Epidermal melanocyte (primary cell): Measurements from ENCODE around the gene KIF25.

Experiments
- DNase-seq: peaks from one replicate; pipeline ENCODE4 v3.0.0; 2011; ENCODE audit warnings: low spot score; ENCODE audit not compliant: insufficient read length

Gene KIF25

DNA sequence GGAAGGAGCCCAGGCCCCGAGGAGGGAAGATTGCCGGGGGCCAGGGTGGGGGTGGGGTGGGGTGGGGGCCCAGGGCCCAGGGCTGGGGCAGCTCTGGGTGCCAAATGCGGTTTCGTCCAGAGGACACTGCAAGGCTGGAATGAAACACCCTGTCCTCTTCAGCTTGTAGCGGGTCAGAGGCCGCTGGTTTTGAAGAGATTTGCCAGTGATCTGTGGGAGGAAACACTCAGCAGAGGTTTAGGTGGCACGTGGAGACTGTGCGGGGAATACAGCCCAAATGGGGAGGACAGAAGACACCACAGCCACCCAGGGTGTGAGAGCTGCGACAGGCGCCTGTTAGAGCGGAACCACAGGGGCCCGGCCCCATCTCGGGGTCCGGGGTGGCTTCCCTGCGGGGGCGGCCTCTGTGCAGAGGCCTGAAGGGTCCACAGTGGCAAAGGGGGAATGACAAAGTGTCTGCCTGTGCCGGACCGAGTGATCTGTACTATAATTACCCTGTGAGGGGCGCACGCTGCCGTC lies 52.3 kb downstream of the KIF25 start:
- no peak for DNase-seq

GRCh38 chr6:168050225-168050880 lies 52.9 kb downstream of the KIF25 start:
- no peak for DNase-seq

DNA sequence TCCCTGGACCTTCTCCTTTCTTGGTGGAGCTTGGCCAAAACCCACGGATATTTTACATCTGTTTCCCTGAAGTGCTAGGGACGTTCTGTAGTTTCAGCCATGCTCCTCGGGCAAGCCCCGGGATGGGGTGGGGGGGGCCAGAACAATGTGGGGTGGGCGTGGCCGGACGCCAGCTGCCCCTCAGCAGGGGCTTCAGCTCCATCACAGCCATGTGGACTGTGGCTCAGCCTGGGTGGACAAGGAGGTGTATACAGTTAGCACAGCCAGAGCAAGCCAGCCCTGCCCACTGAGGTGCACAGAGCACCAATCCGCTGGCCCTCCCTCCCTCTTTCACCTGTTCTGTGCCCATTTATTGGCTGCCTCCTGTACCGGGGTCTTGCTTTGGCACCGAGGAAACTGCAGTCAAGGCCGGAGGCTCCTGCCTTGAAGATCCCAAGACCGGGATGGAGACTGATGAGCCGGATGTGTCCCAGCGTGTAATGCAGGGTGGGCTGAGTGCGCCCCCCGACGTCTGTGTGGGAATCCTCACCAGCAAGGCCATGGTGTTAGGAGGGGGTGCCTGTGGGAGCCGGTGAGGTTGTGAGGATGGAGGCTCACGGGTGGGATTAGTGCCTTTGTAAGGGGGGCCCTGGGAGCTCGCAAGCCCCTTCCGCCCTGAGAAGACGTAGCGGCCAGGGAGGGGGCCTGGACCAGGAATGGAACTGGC lies 53.6 kb downstream of the KIF25 start:
- no peak for DNase-seq

- no peak for DNase-seq
Observed at GRCh38 chr6:168051648-168052047, 54.2 kb downstream of the KIF25 start.

DNA sequence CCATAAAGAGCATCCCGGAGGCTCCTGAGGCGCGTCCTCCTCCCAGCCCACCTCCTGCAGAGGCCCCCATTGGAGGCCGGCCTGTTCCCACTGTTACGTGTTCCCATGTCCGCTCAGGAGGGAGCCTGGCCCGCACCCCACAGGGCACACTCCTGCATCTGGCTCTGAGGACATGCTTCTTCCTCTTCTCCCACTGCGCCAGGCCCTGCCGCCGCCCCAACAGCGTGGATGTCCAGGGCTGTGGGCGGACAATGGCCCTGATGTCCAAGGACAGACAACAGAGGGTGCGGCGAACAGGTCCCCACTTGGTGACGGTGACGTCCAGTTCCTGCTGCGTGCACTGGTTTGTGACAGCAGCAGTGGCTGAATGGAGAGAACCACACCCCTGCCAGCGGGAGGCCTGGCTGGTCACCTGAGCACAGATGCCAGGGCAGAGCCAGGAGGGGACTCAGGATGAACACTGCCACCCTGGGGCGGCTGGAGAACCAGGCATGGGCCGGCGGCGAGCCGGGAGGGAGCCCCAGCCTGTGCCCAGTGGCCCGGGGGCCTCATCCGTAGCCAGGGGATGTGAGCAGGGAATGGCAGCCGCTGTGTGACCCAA lies 54.9 kb downstream of the KIF25 start:
- DNase-seq: no peak

- no peak for DNase-seq
Observed at GRCh38 chr6:168053086-168053956, 55.9 kb downstream of the KIF25 start.

DNA sequence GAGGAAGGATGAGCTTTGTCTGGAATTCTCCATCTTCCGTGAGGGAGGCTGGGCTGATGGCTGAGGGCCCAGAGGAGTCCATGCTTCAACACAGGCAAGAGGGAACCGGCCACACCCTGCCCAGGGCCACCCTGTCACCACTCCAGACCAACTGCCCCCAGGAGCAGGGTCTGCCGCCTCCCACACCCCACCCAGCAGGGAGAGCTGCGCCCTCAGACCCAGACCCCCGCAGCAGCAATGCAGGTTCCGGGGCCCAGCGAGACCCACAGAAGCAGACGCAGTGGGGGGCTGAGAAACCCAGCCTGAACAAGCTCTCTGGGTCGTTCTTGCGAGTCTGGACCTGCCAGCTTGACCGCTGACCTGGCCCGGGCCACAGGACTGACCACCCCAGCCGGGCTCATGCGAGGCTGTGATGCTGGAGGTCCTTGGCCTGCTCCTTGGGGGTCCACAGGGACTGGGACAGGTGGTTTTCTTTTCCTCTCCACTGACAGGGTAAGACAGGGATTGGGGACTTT lies 56.5 kb downstream of the KIF25 start:
- DNase-seq: no peak

- DNase-seq: no peak
Observed at GRCh38 chr6:168054765-168055560, 57.5 kb downstream of the KIF25 start.

DNA sequence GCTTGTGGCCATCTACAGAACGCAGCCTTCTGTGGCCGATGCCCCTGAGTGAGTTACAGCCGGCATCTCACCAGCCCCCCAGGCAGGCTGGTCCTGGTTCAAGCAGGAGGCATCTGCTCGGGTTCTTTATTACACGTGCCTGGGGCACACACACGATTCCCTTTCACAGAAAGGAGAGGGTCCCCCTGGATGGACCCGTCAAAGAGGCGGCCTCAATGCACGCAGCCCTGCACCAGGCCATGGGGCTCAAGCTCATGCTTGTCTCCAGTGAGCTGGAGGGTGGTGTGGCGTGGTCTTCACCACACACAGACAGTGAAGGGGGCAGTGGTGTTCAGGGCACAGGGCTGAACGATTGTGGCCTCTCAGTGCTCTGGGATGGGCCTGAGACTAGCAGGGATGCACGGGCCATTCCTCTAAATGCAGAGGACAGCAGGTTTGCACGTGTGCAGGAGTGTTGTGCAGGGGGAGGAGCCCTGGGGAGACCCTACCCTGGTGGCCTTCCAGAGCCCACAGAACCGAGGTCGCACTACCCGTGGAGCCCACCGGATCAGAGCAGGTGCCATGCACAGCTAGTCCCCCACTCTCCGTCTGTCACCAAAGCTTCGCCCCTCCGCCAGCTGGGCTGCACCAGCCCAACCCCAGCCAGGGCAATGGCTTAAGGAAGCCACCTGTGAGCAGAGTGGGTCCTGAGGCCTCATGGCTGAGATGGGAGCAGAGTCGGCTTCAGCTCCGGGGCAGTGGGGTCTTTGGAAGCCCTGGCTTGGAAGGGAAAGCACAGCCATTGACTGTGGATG lies 58.4 kb downstream of the KIF25 start:
- no peak for DNase-seq

DNA sequence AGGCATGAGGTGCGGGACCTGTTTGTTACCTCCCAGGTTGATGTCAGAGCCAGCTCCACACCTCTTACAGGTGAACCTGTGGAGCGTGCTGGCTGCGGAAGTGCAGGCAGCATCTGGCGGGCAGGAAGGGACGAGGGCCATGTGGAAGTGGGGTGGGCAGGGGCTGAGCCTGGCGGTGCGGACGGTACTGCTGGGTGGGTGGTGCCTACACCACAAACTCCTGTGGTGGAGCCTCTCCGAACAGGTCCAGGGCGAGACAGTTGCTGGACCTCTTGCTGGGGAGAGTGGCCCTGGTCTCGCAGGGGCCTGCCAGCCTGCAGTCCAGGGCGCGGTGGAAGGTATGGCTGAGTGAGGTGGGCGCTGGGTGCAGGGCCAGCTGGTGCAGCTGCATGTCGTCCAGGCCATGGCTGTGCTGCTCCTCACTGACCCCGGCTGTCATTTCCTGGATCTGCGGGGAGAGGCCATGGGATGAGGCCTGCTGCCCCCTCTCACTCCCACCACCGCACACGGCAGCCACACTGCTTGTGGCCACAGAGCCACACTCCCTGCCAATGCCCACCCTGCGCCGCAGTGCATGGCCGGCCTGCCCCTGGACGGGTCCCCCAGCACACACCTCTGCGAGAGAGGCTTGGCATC lies 59.5 kb downstream of the KIF25 start:
- DNase-seq: no peak

DNA sequence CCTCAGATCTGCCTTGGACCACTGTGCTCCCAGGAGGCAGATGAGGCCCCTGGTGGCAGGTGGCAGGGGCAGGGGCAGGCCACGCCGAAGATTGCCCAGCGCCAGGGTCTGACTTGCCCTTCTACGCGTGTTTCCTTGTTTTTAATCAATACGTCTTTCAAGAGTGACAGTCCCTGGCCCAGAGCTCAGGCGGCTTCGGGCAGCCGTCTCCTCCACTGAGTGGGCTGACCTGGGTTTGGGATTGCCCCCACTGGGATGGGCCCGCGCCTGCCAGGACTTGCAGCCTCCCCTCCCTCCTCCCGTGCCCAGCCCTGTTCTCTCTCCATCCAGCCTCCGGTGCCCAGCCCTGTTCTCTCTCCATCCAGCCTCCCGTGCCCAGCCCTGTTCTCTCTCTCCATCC lies 60.4 kb downstream of the KIF25 start:
- no peak for DNase-seq

- no peak for DNase-seq
Observed at GRCh38 chr6:168058691-168059551, 61.5 kb downstream of the KIF25 start.

GRCh38 chr6:168060521-168060931 lies 63.1 kb downstream of the KIF25 start:
- no peak for DNase-seq

GRCh38 chr6:168061269-168062210 lies 64.1 kb downstream of the KIF25 start:
- DNase-seq: no peak

GRCh38 chr6:168062346-168063289 lies 65.1 kb downstream of the KIF25 start:
- no peak for DNase-seq

DNA sequence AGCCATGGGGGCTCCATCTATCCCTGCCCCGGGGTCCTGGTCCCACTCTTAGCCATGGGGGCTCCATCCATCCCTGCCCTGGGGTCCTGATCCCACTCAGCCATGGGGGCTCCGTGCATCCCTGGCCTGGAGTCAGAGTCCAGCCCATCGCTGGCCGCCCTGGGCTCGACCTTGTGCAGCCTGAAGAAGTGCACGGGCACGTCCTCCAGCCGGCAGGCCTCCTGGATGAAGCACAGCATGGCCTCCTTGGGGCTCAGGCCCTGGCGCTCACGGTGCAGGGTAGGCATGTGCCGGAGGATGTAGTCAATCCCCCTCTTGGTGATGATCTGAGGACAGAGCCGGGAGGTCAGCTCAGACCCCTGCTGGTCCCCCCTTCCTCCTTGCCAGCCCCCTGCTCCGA lies 66.0 kb downstream of the KIF25 start:
- no peak for DNase-seq
